GM12878 (cell line): ENCODE results near the gene ASB10.

Experiments
- JUND ChIP-seq: IDR thresholded peaks from 2 replicates; pipeline ENCODE4 v1.6.1; 2012; ENCODE audit warnings: low read depth, mild to moderate bottlenecking, low read length, improper control_type of control experiment, moderate library complexity
- TF ChIP-seq, protein P1 (sequence below), 3 experiments: IDR thresholded peaks in 2 of 3; conservative IDR thresholded peaks in 1 of 3; 2 replicates each; pipeline ENCODE4 v1.5.1; 2011; ENCODE audit warnings: low read depth in 3 of 3, low read length in 3 of 3, mild to moderate bottlenecking in 3 of 3, control low read depth in 2 of 3, moderate library complexity in 2 of 3, inconsistent platforms in 1 of 3, mixed read lengths in 1 of 3; ENCODE audit not compliant: control insufficient read depth in 2 of 3, insufficient read depth in 1 of 3; ENCODE audit errors: extremely low read depth in 1 of 3

DNA sequence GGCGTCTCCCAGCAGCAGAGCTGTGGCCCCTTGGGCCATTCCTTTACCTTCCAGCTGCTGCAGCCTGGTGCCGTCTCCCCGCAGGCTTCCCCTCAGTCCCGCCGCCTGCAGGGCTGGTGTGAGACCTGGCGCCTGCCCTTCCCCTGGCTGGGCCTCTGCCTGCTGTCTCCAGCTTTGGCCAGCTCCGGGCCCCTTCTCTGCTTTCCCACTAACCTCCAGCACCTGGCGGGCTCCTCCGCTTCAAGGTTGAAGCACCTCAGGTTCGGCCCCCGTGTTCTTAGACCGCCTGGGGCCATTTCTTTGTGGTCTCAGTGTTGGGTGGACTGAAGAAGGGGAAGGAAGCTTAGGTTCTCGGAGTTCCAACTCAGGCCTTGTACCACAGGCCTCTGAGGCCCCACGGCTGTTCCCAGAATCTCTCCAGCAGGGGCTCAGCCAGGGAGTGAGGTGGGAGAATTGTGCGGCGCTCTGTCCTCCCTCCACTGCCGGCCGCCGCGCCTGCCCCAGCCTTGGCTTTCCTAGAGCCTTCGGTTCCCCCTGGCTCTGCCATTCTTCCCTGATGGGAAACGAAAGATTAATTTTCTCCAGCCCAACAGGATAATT, 49.9 kb downstream of the ASB10 start:
- TF ChIP-seq JUND = no peak
- TF ChIP-seq, protein P1, sequence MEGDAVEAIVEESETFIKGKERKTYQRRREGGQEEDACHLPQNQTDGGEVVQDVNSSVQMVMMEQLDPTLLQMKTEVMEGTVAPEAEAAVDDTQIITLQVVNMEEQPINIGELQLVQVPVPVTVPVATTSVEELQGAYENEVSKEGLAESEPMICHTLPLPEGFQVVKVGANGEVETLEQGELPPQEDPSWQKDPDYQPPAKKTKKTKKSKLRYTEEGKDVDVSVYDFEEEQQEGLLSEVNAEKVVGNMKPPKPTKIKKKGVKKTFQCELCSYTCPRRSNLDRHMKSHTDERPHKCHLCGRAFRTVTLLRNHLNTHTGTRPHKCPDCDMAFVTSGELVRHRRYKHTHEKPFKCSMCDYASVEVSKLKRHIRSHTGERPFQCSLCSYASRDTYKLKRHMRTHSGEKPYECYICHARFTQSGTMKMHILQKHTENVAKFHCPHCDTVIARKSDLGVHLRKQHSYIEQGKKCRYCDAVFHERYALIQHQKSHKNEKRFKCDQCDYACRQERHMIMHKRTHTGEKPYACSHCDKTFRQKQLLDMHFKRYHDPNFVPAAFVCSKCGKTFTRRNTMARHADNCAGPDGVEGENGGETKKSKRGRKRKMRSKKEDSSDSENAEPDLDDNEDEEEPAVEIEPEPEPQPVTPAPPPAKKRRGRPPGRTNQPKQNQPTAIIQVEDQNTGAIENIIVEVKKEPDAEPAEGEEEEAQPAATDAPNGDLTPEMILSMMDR (IDR thresholded peaks at IDR 0.05 in 2 of 3, conservative IDR thresholded peaks at IDR 0.05 in 1 of 3; ENCODE audit: control insufficient read depth in 2 of 3, extremely low read depth in 1 of 3, insufficient read depth in 1 of 3, low read depth in 3 of 3, low read length in 3 of 3) = no peak
